Measurements from ENCODE around the gene GLRX. TPM values are rescaled to one million over a fixed set of nuclear protein-coding genes. Genes with fewer than 3 reads are reported as not detected.

Gene GLRX
- total and polyA plus RNA-seq, 2 of the 13 experiments (the other 11 are each of a cell fraction or from before 2014, with no cell fraction given) = 63.8 to 499 TPM

GRCh38 chr5:95826949-95827891, 4.7 kb upstream of the GLRX start (continued):
- TF ChIP-seq ZFP36L1 (CRISPR knock-in tag; IDR thresholded peaks at IDR 0.05) (no peak), CSRNP1 (CRISPR knock-in tag; IDR thresholded peaks at IDR 0.05) (no peak), HDAC6 (IDR thresholded peaks at IDR 0.05; ENCODE audit: low read depth, low read length) (no peak), SOX5 (CRISPR knock-in tag; IDR thresholded peaks at IDR 0.05; ENCODE audit: borderline replicate concordance) (peak; percentile 85), BCLAF1 (IDR thresholded peaks at IDR 0.05) (no peak), ZNF513 (CRISPR knock-in tag; conservative IDR thresholded peaks at IDR 0.05) (no peak), NFKB2 (CRISPR knock-in tag; IDR thresholded peaks at IDR 0.05; ENCODE audit: borderline replicate concordance) (no peak), TEAD3 (CRISPR knock-in tag; optimal IDR thresholded peaks at IDR 0.05; ENCODE audit: borderline replicate concordance) (peak; percentile 54), FOXK1 (CRISPR knock-in tag; IDR thresholded peaks at IDR 0.05; ENCODE audit: borderline replicate concordance, low read depth) (peak; percentile 59; the same call in 1 of the 2 replicates), ZNF619 (CRISPR knock-in tag; IDR thresholded peaks at IDR 0.05) (no peak), LBX2 (CRISPR knock-in tag; IDR thresholded peaks at IDR 0.05; ENCODE audit: borderline replicate concordance) (no peak), FOXK2 (IDR thresholded peaks at IDR 0.05) (no peak), PREB (CRISPR knock-in tag; IDR thresholded peaks at IDR 0.05) (0 out of 2 replicates have a peak, but pooled peaks have one; percentile 40), ZSCAN29 (CRISPR knock-in tag; conservative IDR thresholded peaks at IDR 0.05) (peak; percentile 84; the same call in 1 of the 2 replicates), RAD51 (IDR thresholded peaks at IDR 0.05; ENCODE audit: borderline replicate concordance) (no peak), SMARCE1 (IDR thresholded peaks at IDR 0.05; ENCODE audit: borderline replicate concordance) (no peak), ZNF879 (CRISPR knock-in tag; IDR thresholded peaks at IDR 0.05) (no peak), ZNF556 (CRISPR knock-in tag; IDR thresholded peaks at IDR 0.05; ENCODE audit: borderline replicate concordance) (peak; percentile 88; the same call in 1 of the 2 replicates), TRIM24 (CRISPR knock-in tag; IDR thresholded peaks at IDR 0.05) (peak; percentile 92), YEATS4 (CRISPR knock-in tag; IDR thresholded peaks at IDR 0.05; ENCODE audit: borderline replicate concordance) (peak; percentile 84)

Measured in HepG2 (cell line).